Dedifferentiated amniotic fluid mesenchymal stem cell (primary cell): ENCODE measurements around the gene EIF2B2.

Experiments
- DNase-seq: peaks from one replicate; pipeline ENCODE4 v3.0.0-alpha.2; 2016; ENCODE audit errors: extremely low spot score

The EIF2B2 gene

GRCh38 chr14:75044322-75044721, 41.6 kb downstream of the EIF2B2 start:
- peak; percentile 33 for DNase-seq

- no peak for DNase-seq
These were observed 42.0 kb downstream of the EIF2B2 start for GRCh38 chr14:75044752-75045151.

DNA sequence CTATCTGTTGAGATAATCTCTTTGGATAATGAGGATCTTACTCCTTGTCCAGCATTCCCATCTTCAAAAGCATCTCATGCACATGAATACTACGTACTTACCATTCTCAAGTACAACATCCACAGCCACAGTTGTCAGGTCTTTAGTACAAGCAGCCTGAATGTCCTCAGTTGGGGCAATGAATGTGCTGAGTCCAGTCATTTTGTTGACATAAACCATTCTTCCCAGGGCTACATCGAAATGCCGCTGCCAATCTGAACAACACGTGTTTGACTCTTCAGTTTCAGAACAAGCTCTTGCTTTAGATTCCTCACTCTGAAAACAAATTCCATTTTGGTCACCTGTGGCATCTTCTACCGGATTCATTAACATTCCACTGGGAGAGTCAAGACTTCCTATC, 43.6 kb downstream of the EIF2B2 start:
- DNase-seq: no peak

GRCh38 chr14:75046899-75047298, 44.2 kb downstream of the EIF2B2 start:
- DNase-seq: no peak

DNA sequence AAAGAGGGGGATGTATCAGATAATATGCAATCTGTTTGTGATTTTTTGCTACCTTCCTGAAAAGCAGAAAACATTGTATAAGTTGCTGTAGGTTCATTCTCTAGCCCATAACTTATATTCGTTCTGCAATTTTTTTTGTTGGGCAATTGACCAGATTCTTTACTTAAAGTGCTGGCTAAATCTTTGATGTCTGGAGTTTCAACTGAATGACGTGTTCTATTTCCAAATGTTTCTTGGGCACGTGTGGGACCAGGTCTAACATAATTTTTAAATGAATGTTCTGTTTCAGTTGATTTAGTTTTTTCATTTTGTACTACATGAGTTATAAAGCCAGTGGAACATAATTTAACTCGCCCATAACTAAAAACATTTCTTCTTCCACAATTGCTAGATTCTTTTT, 44.8 kb downstream of the EIF2B2 start:
- no peak for DNase-seq

DNA sequence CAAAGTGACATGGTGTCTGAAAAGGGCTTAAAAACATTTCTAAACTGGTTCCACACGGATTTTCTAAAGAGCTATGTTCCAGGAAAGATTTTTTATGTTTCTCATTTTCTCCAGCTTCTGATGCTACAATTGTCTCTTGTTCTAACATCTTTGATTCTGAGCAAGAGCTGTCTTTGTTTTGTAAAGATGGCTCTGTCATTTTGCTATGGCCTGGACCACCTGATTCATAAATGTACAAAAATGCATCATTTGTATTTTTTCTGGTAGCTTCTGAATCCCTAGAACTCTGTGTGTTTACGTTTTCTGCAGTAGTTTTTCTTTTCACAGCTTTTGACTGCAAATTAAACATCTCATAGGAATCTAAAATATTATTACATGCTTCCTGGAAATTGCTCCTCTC, 45.4 kb downstream of the EIF2B2 start:
- no peak for DNase-seq

- no peak for DNase-seq
These were observed 46.4 kb downstream of the EIF2B2 start for GRCh38 chr14:75049136-75049535.

- DNase-seq: peak; percentile 74
These were observed 47.0 kb downstream of the EIF2B2 start for GRCh38 chr14:75049731-75050201.

- DNase-seq: peak; percentile 50
These were observed 48.3 kb downstream of the EIF2B2 start, which contains the start of gene MLH3 for GRCh38 chr14:75050852-75051555. Gene MLH3 (minus strand): TSS chr14:75051467. CDS start chr14:75049655, 1,812 bp downstream.

DNA sequence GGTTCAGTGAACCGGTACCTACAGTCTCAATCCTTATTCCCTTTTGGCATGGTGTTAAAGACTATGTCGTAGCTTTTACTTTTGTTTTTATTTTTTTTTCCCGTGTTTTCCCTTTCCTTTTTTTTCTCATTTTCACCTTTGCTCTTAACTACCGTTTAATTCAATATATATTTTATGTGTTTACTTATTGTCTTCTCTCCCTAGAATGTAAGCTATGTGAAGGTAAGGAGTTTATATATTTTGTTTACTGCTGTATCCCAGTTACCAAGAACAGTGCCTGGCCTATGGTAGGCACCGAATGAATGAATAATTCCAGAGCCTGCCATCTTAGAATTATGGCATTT, 48.8 kb downstream of the EIF2B2 start:
- DNase-seq: no peak

DNA sequence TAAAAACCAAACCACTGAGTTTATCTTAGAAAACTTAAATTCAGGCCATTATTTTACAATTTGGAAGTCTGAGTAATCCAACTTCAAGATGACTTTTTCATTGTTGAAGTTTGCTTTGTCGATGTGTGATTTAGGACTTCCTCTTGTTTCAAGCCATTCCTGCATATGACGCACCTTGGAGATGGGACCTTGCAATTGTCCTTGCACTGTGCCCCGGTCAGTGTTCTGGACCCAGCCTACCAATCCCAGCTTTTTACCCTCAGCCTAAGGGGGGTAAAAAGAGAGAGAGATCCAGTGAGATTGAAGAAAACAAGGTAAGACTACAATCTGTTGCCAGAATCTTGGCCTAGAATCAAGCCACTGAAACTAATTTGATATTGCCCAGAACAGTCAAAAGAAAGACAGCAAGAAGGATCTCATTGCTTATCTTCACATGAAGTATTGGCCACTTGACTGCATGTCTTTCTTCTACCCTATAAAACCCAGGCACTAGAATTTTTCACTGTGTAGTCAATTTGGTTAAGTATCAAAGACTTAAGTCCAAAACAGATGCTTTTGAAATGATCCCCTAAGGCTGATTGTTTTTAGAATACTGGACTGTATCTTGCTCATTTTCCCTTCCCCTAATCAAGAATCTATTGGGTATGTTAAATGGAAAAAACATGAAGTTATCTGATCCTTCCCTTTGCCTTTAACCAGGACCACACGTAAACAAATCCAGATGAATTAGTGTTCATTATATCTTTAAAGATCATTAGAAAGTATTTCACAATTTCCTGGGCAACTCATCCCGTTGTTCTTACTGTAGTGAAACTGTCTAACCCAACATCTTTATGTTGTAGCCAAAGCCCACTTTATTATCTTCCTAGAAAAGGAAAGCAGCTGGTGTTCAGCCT, 50.9 kb downstream of the EIF2B2 start:
- no peak for DNase-seq

GRCh38 chr14:75054421-75054820, 51.7 kb downstream of the EIF2B2 start:
- no peak for DNase-seq

DNA sequence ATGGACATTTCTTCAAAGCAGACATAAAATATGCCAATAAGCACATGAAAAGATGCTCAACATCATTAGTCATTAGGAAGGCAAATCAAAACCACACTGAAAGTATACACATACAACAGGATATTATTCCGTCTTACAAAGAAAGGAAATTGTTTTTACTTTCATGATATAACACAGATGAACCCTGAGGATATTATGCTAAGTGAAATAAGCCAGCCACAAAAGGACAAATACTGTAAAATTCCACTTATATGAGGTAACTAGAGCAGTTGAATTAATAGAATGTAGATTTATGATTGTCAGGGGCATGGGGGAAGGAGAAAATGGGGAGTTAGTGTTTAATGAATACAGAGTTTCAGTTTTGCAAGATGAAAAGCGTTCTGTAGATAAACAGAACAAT, 56.9 kb downstream of the EIF2B2 start:
- no peak for DNase-seq

GRCh38 chr14:75060420-75060819, 57.7 kb downstream of the EIF2B2 start:
- DNase-seq: no peak
